ENCODE results near the gene PDZD2.

PDZD2 gene

GRCh38 chr5:31781772-31782171 lies 142.8 kb downstream of the PDZD2 start:
- Histone ChIP-seq H3K27me3 (ENCODE audit: low read depth, low read length) (no peaks in the 10 kb centered on the region), H3K4me3 (ENCODE audit: low read length) (no peak overlapping the region), H3K4me1 (ENCODE audit: low read length) (no peaks in the 10 kb centered on the region), H3K79me2 (ENCODE audit: low read length) (no peaks in the 10 kb centered on the region), H2AFZ (ENCODE audit: low read depth, low read length) (no peak overlapping the region), H3K27ac (ENCODE audit: low read length) (no peak overlapping the region), H3K9ac (ENCODE audit: low read length) (no peak overlapping the region), H3K9me3 (ENCODE audit: insufficient read depth, low read length) (no peaks in the 10 kb centered on the region), H4K20me1 (ENCODE audit: insufficient read depth, low read length) (no peaks in the 10 kb centered on the region), H3K36me3 (replicated peaks; ENCODE audit: low read depth, low read length) (no peaks in the 10 kb centered on the region), H3K4me2 (ENCODE audit: low read length) (no peak overlapping the region)
- no peak for TF ChIP-seq EZH2phosphoT487 (IDR thresholded peaks at IDR 0.05; ENCODE audit: low read depth)
- no peak for TF ChIP-seq CTCF (IDR thresholded peaks at IDR 0.05; ENCODE audit: low read depth, low read length)

DNA sequence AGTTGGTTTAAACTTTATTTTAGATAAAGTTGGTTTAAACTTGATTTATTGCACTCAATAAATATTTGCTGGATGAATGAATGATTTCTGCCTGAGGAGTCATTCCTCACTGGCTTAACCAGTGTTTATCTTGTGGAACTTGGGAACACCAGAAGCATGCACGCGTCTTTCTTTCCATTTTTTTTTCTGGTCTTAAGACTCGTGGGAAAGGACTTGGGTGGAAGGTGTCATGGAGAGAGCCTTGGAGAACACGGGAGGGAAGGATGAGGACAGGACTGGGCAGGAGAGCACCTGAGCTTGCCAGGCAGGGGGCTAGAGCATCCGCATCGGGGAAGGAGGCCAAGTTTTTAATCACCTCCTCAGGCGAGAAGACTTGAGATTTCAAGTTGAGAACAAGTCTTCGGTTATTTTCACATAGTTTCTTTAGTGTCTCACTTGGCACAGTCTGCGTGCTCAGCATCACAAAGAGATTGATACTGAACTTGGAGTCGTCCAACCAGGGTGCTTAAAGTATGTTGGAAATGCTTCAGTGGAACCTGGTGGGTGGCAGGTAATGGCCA lies 144.2 kb downstream of the PDZD2 start:
- Histone ChIP-seq H2AFZ (ENCODE audit: low read depth, low read length) (no peak overlapping the region), H3K27ac (ENCODE audit: low read length) (no peak overlapping the region), H3K9me3 (ENCODE audit: insufficient read depth, low read length) (no peaks in the 10 kb centered on the region), H3K9ac (ENCODE audit: low read length) (no peak overlapping the region), H4K20me1 (ENCODE audit: insufficient read depth, low read length) (no peaks in the 10 kb centered on the region), H3K27me3 (ENCODE audit: low read depth, low read length) (no peaks in the 10 kb centered on the region), H3K4me2 (ENCODE audit: low read length) (no peak overlapping the region), H3K79me2 (ENCODE audit: low read length) (no peaks in the 10 kb centered on the region), H3K4me3 (ENCODE audit: low read length) (no peak overlapping the region), H3K36me3 (replicated peaks; ENCODE audit: low read depth, low read length) (no peaks in the 10 kb centered on the region), H3K4me1 (ENCODE audit: low read length) (no peaks in the 10 kb centered on the region)
- no peak for TF ChIP-seq CTCF (IDR thresholded peaks at IDR 0.05; ENCODE audit: low read depth, low read length)
- no peak for TF ChIP-seq EZH2phosphoT487 (IDR thresholded peaks at IDR 0.05; ENCODE audit: low read depth)

DNA sequence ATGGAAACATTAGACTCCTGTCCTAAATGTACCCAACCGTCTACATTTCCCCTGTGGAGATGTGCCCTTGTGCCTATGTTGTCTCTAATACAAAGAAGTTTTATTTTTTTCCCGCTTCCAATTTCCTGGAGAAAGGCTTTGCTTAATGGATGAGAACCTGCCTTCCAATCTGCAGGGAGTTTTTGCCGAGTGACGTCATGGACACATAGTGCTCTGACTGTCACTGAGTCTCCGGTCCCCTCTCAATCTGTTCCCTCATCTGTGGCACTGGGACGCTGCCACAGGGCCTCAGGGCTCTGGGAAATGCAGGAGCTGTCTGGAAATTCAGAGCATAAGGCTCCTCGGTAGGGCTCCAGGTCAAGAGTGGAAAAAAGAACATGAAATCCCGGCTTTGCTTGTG lies 144.8 kb downstream of the PDZD2 start:
- Histone ChIP-seq H3K4me2 (ENCODE audit: low read length) (no peak overlapping the region), H2AFZ (ENCODE audit: low read depth, low read length) (no peak overlapping the region), H3K79me2 (ENCODE audit: low read length) (no peaks in the 10 kb centered on the region), H3K4me1 (ENCODE audit: low read length) (no peaks in the 10 kb centered on the region), H3K4me3 (ENCODE audit: low read length) (no peak overlapping the region), H3K9me3 (ENCODE audit: insufficient read depth, low read length) (no peaks in the 10 kb centered on the region), H3K9ac (ENCODE audit: low read length) (no peak overlapping the region), H3K27me3 (ENCODE audit: low read depth, low read length) (no peaks in the 10 kb centered on the region), H3K36me3 (replicated peaks; ENCODE audit: low read depth, low read length) (no peaks in the 10 kb centered on the region), H4K20me1 (ENCODE audit: insufficient read depth, low read length) (no peaks in the 10 kb centered on the region), H3K27ac (ENCODE audit: low read length) (no peak overlapping the region)
- TF ChIP-seq EZH2phosphoT487 (IDR thresholded peaks at IDR 0.05; ENCODE audit: low read depth) (no peak), CTCF (IDR thresholded peaks at IDR 0.05; ENCODE audit: low read depth, low read length) (no peak)

- TF ChIP-seq EZH2phosphoT487 (IDR thresholded peaks at IDR 0.05; ENCODE audit: low read depth) (no peak), CTCF (IDR thresholded peaks at IDR 0.05; ENCODE audit: low read depth, low read length) (no peak)
- H3K79me2 ChIP-seq (ENCODE audit: low read length) = no peaks in the 10 kb centered on the region
- no peaks in the 10 kb centered on the region for H3K36me3 ChIP-seq (replicated peaks; ENCODE audit: low read depth, low read length)
- no peak overlapping the region for H3K9ac ChIP-seq (ENCODE audit: low read length)
- no peaks in the 10 kb centered on the region for H3K9me3 ChIP-seq (ENCODE audit: insufficient read depth, low read length)
- no peaks in the 10 kb centered on the region for H3K4me1 ChIP-seq (ENCODE audit: low read length)
- no peaks in the 10 kb centered on the region for H3K27me3 ChIP-seq (ENCODE audit: low read depth, low read length)
- no peak overlapping the region for H3K27ac ChIP-seq (ENCODE audit: low read length)
- no peaks in the 10 kb centered on the region for H4K20me1 ChIP-seq (ENCODE audit: insufficient read depth, low read length)
- no peak overlapping the region for H2AFZ ChIP-seq (ENCODE audit: low read depth, low read length)
- no peak overlapping the region for H3K4me3 ChIP-seq (ENCODE audit: low read length)
- H3K4me2 ChIP-seq (ENCODE audit: low read length) = no peak overlapping the region
These were observed 147.2 kb downstream of the PDZD2 start for GRCh38 chr5:31786090-31786631.

All from OCI-LY3 (cell line).